K562 (cell line): ENCODE results near the gene SHISA2. TPM values are rescaled to one million over a fixed set of nuclear protein-coding genes. Genes with fewer than 3 reads are reported as not detected.

ENCODE experiments used
- ATAC-seq: fragments of 200-7000 bp; cut with Tn5 transposase; 3 replicates; pipeline ENCODE4 v1.9.1; 2020; ENCODE audit warnings: moderate library complexity
- BruUV-seq: library from RNA; stranded (reverse); fragments of 400-500 nt; replicated peaks from 2 replicates; lab custom pipeline; 2021; lab: Mats Ljungman, UMichigan
- CTCF ChIA-PET: fragments of 300-600 bp; formaldehyde crosslinking; extraction: SDS; loops from one replicate; lab custom pipeline; 2021; ENCODE audit warnings: low intra/inter-chr PET ratio; lab: Yijun Ruan, JAX
- POLR2A ChIA-PET: fragments of 300-600, 350-650 bp; sonication (Branson Sonifier 250); formaldehyde crosslinking; extraction: SDS; loops from one replicate; lab custom pipeline; 2021; ENCODE audit warnings: antibody characterized with exemption, inconsistent platforms; lab: Yijun Ruan, JAX
- DNase-seq, 4 experiments: peaks; one replicate each; pipeline versions ENCODE4 v3.0.0 to v3.0.0-alpha.2; 2011 to 2018; ENCODE audit warnings: low spot score in 3 of 4, mixed read lengths in 3 of 4; ENCODE audit errors: extremely low read depth in 1 of 4
- FAIRE-seq: peaks from 2 replicates; lab custom pipeline; 2011; peaks lifted over from hg19 to GRCh38; lab: Jason Lieb, UNC
- H2AFZ ChIP-seq: 2 replicates; pipeline ENCODE4 v1.6.0; 2011; ENCODE audit warnings: low read depth, low read length, control low read depth, inconsistent platforms
- H3K27ac ChIP-seq: fragments of 200-600 bp; 3 replicates; pipeline ENCODE4 v1.8.0; 2011; ENCODE audit warnings: low read depth, mild to moderate bottlenecking, control low read depth, inconsistent platforms, low read length, moderate library complexity, mixed read lengths; ENCODE audit errors: extremely low read depth
- H3K27me3 ChIP-seq, 2 experiments: fragments of 300-600 bp in 1 of 2; 2 replicates in 1 of 2; 3 replicates in 1 of 2; pipeline versions ENCODE4 v1.6.0 to v1.8.0; 2011; ENCODE audit warnings: inconsistent platforms in 2 of 2, low read length in 2 of 2, mild to moderate bottlenecking in 1 of 2, mixed read lengths in 1 of 2, moderate library complexity in 1 of 2; ENCODE audit not compliant: control insufficient read depth in 2 of 2, insufficient read depth in 2 of 2
- H3K36me3 ChIP-seq: fragments of 300-600 bp; 3 replicates; pipeline ENCODE4 v1.8.0; 2011; ENCODE audit warnings: mild to moderate bottlenecking, low read length, inconsistent platforms; ENCODE audit not compliant: control insufficient read depth, insufficient read depth
- H3K4me1 ChIP-seq, 2 experiments: fragments of 200-600 bp in 1 of 2; replicated peaks in 1 of 2; 2 replicates in 1 of 2; 3 replicates in 1 of 2; pipeline versions ENCODE4 v1.5.1 to v1.8.0; 2011; ENCODE audit warnings: inconsistent platforms in 2 of 2, low read length in 2 of 2, mild to moderate bottlenecking in 1 of 2, mixed read lengths in 1 of 2, moderate library complexity in 1 of 2; ENCODE audit not compliant: control insufficient read depth in 2 of 2, insufficient read depth in 2 of 2
- H3K4me2 ChIP-seq: 2 replicates; pipeline ENCODE4 v1.6.1; 2011; ENCODE audit warnings: low read length, control low read depth, inconsistent platforms, mixed read lengths; ENCODE audit not compliant: insufficient read depth
- H3K4me3 ChIP-seq: fragments of 200-600 bp; sonication (generic), shearing (Covaris generic); 2 replicates; pipeline ENCODE4 v1.5.1; 2016; ENCODE audit warnings: control low read depth, inconsistent platforms
- H3K79me2 ChIP-seq: fragments of 200-600 bp; 3 replicates; pipeline ENCODE4 v1.8.0; 2011; ENCODE audit warnings: low read length, inconsistent platforms; ENCODE audit not compliant: control insufficient read depth, insufficient read depth
- H3K9ac ChIP-seq, 2 experiments: 2 replicates each; pipeline versions ENCODE4 v1.6.0 to v1.6.1; 2011; ENCODE audit warnings: low read depth in 2 of 2, low read length in 2 of 2, control low read depth in 1 of 2, inconsistent platforms in 1 of 2, mild to moderate bottlenecking in 1 of 2, mixed read lengths in 1 of 2; ENCODE audit not compliant: insufficient read depth in 1 of 2
- H3K9me1 ChIP-seq: one replicate; pipeline ENCODE4 v1.6.0; 2011; ENCODE audit warnings: inconsistent platforms, mild to moderate bottlenecking, low read length, moderate library complexity; ENCODE audit not compliant: control insufficient read depth, insufficient read depth
- H3K9me3 ChIP-seq: replicated peaks from 2 replicates; pipeline ENCODE4 v1.5.1; 2011; ENCODE audit warnings: low read depth, low read length, inconsistent platforms; ENCODE audit not compliant: control insufficient read depth, insufficient read depth
- H4K20me1 ChIP-seq: replicated peaks from 2 replicates; pipeline ENCODE4 v1.6.1; 2011; ENCODE audit warnings: low read length, inconsistent platforms, mixed read lengths; ENCODE audit not compliant: control insufficient read depth, insufficient read depth
- HNRNPLL ChIP-seq: fragments of 200-400 bp; formaldehyde crosslinking; IDR thresholded peaks from 2 replicates; pipeline ENCODE4 v1.6.1; 2017; ENCODE audit warnings: low read length, low read depth, mild to moderate bottlenecking; ENCODE audit not compliant: poor library complexity, severe bottlenecking
- LCOR ChIP-seq: sonication (generic); formaldehyde crosslinking; IDR thresholded peaks from 2 replicates; pipeline ENCODE4 v1.8.0; 2022; ENCODE audit warnings: mild to moderate bottlenecking, missing genetic modification reagents
- RAD21 ChIP-seq, 2 experiments: fragments of 250-450 bp in 1 of 2; fragments of 450-650 bp in 1 of 2; sonication (Bioruptor Pico) in 1 of 2; formaldehyde crosslinking in 1 of 2; IDR thresholded peaks in 1 of 2; conservative IDR thresholded peaks in 1 of 2; 2 replicates each; pipeline versions ENCODE4 v1.4.0 to v1.8.0; 2020 to 2022; ENCODE audit warnings: mild to moderate bottlenecking in 2 of 2, moderate library complexity in 1 of 2
- SMC3 ChIP-seq: conservative IDR thresholded peaks from 2 replicates; pipeline ENCODE4 v1.6.1; 2011; ENCODE audit warnings: low read depth, low read length, improper control_type of control experiment; ENCODE audit not compliant: insufficient read depth
- WGBS: fragments of 100-300 bp; shearing (Covaris generic); methylation state at CpG from one replicate; pipeline ENCODE4 v1.1.6; 2016; ENCODE audit warnings: low coverage, mixed read lengths; ENCODE audit not compliant: insufficient coverage; ENCODE audit errors: missing lambda C conversion rate; 5-methylcytosine and 5-hydroxymethylcytosine counted together
- in situ Hi-C: fragments of 300-500 bp; cut with MboI; formaldehyde crosslinking; loops from 4 replicates; pipeline ENCODE4 v1.15.0; 2018; ENCODE audit warnings: inconsistent platforms, mixed read lengths
- intact Hi-C: fragments of 100-400 bp; cut with micrococcal nuclease; formaldehyde crosslinking; loops from 2 replicates; pipeline ENCODE4 v1.14.2; 2022
- polyA plus RNA-seq, 8 experiments: library from polyadenylated mRNA; depleted of rRNA in 4 of 8; stranded (reverse) in 5 of 8; unstranded in 3 of 8; fragments of >200 nt; fragmentation: Nextera tagmentation in 2 of 8; fragmentation: Illumina TruSeq in 1 of 8; extraction: Ambion mirVana in 2 of 8; extraction: Trizol in 1 of 8; gene quantifications; 2 replicates each; pipeline versions ENCODE4 v1.2.1 to v1.2.3, GENCODE V29; 2011 to 2014; ENCODE audit warnings: inconsistent platforms in 1 of 8, missing spikeins in 1 of 8
- total RNA-seq, 7 experiments: library from RNA; depleted of rRNA in 6 of 7; stranded (reverse); fragments of >200 nt in 6 of 7; fragmentation: Illumina TruSeq in 2 of 7; extraction: Trizol in 2 of 7; gene quantifications; 2 replicates each; pipeline versions ENCODE4 v1.2.1 to v1.2.3, GENCODE V29; 2011 to 2021; ENCODE audit warnings: low replicate concordance in 1 of 7
- TF ChIP-seq, protein P1 (sequence below), 3 experiments: IDR thresholded peaks in 2 of 3; conservative IDR thresholded peaks in 1 of 3; 2 replicates each; pipeline ENCODE4 v1.5.1; 2011 to 2012; ENCODE audit warnings: low read length in 3 of 3, mild to moderate bottlenecking in 3 of 3, control low read depth in 2 of 3, improper control_type of control experiment in 1 of 3, inconsistent platforms in 1 of 3, low read depth in 1 of 3, mixed read lengths in 1 of 3, moderate library complexity in 1 of 3; ENCODE audit not compliant: insufficient read depth in 2 of 3

The SHISA2 gene
- total and polyA plus RNA-seq, 9 of the 15 experiments (the other 6 are each of a cell fraction or from before 2014, with no cell fraction given): not detected

DNA sequence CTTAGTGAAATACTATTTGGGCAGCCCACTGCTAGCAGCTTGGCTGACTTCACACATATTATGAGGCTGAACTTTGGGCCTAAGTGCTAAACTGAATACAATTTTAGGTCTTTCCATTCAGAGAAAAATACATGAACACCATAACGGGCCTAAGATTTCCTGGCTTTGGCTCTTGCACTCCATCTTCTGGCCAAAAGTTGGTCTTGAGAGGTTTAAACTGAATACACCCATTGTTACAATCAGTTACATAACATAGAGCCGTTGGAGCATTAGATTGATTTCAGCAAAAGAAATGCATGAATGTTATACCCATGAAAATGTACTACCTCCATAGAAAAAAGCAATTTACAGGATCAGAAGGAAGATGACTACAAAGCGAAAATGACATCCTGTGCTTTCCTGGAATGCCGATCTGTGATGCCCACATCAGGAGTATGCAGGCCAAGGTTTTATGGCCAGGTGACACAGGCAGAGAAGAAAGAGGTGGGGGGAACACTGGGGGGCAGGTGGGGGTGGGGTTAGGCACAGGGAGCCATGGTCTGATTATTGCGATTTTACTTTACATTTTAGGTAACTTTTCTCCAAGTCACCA, 11.1 kb upstream of the SHISA2 start:
- H3K9me3 ChIP-seq: no peaks in the 10 kb centered on the region
- no peak overlapping the region for H3K9ac ChIP-seq
- no peaks in the 10 kb centered on the region for H3K79me2 ChIP-seq
- H3K4me2 ChIP-seq: no peak overlapping the region
- TF ChIP-seq RAD21 (CRISPR knock-in tag; conservative IDR thresholded peaks at IDR 0.05 in 1 of 2, IDR thresholded peaks at IDR 0.05 in 1 of 2): peak; percentile 30 to 58; a peak in 3 of 4 replicates
- TF ChIP-seq LCOR (CRISPR knock-in tag): no peak
- TF ChIP-seq, protein P1, sequence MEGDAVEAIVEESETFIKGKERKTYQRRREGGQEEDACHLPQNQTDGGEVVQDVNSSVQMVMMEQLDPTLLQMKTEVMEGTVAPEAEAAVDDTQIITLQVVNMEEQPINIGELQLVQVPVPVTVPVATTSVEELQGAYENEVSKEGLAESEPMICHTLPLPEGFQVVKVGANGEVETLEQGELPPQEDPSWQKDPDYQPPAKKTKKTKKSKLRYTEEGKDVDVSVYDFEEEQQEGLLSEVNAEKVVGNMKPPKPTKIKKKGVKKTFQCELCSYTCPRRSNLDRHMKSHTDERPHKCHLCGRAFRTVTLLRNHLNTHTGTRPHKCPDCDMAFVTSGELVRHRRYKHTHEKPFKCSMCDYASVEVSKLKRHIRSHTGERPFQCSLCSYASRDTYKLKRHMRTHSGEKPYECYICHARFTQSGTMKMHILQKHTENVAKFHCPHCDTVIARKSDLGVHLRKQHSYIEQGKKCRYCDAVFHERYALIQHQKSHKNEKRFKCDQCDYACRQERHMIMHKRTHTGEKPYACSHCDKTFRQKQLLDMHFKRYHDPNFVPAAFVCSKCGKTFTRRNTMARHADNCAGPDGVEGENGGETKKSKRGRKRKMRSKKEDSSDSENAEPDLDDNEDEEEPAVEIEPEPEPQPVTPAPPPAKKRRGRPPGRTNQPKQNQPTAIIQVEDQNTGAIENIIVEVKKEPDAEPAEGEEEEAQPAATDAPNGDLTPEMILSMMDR (IDR thresholded peaks at IDR 0.05 in 2 of 3, conservative IDR thresholded peaks at IDR 0.05 in 1 of 3; ENCODE audit: insufficient read depth in 2 of 3, low read depth in 1 of 3, low read length in 3 of 3): peak; percentile 30 to 54 (median 46); a peak in 3 of 6 replicates
- no peak for TF ChIP-seq HNRNPLL
- peak; percentile 40 for TF ChIP-seq SMC3
- TF ChIP-seq, all 486 proteins: peak for 3
- Histone ChIP-seq H3K27me3 (no peaks in the 10 kb centered on the region), H3K36me3 (no peaks in the 10 kb centered on the region), H3K4me3 (no peak overlapping the region), H3K9me1 (no peaks in the 10 kb centered on the region), H3K27ac (no peak overlapping the region), H2AFZ (no peak overlapping the region), H3K4me1 (no peaks in the 10 kb centered on the region), H4K20me1 (no peaks in the 10 kb centered on the region)
- ChIA-PET CTCF (no interaction called here), POLR2A (no interaction called here)
- 8% methylated on average over 5 of the region's 5 CpGs for whole genome bisulfite sequencing
- intact Hi-C loops (loop anchor here (5.0 kb wide), 1 partner anchor 491 kb away; no protein-coding TSS in a partner anchor), in situ Hi-C loops (loop anchor here (10.0 kb wide), 1 partner anchor 488 kb away; no protein-coding TSS in a partner anchor)
- FAIRE-seq (peak; percentile 67), DNase-seq (peak in 1 of 4 experiments; percentile 24), ATAC-seq (peak; percentile 63; the same call in 2 of the 3 replicates)
- no TSS peak for BruUV-seq
